Naive thymus-derived CD4-positive, alpha-beta T cell (primary cell): ENCODE measurements around the gene SLC38A2. TPM values are rescaled to one million over a fixed set of nuclear protein-coding genes. Genes with fewer than 3 reads are reported as not detected.

Experiments
- ATAC-seq: fragments of 150-1000 bp; cut with Tn5 transposase; 2 replicates; pipeline ENCODE4 v1.10.0; 2021; ENCODE audit warnings: mild to moderate bottlenecking, moderate library complexity
- CTCF ChIA-PET: fragments of 350-600 bp; sonication (Branson Sonifier 250); formaldehyde crosslinking; loops from one replicate; lab custom pipeline; 2021; ENCODE audit warnings: antibody characterized with exemption; lab: Charles Lee
- POLR2A ChIA-PET: fragments of 350-600 bp; sonication (Branson Sonifier 250); formaldehyde crosslinking; loops from one replicate; lab custom pipeline; 2021; ENCODE audit warnings: antibody characterized with exemption, inconsistent platforms; lab: Charles Lee
- DNase-seq, 9 donors: peaks; one replicate each; pipeline versions ENCODE4 v3.0.0 to v3.0.0-alpha.2; 2020 to 2022; ENCODE audit warnings: mixed read lengths in 1 of 9
- H3K27ac ChIP-seq: one replicate; pipeline ENCODE4 v1.7.0; 2013; ENCODE audit warnings: mild to moderate bottlenecking, low read depth, low read length, moderate library complexity
- H3K27me3 ChIP-seq, 2 donors: one replicate each; pipeline ENCODE4 v1.7.0; 2013; ENCODE audit warnings: low read length in 2 of 2, mild to moderate bottlenecking in 2 of 2, moderate library complexity in 2 of 2; ENCODE audit not compliant: control insufficient read depth in 2 of 2, insufficient read depth in 2 of 2
- H3K36me3 ChIP-seq, 3 experiments: 1 replicate in 2 of 3; 2 replicates in 1 of 3; pipeline ENCODE4 v1.7.0; 2013; ENCODE audit warnings: low read length in 3 of 3, mild to moderate bottlenecking in 3 of 3, moderate library complexity in 1 of 3; ENCODE audit not compliant: insufficient read depth in 3 of 3, control insufficient read depth in 2 of 3
- H3K4me1 ChIP-seq, 2 donors: one replicate each; pipeline ENCODE4 v1.7.0; 2013; ENCODE audit warnings: low read length in 2 of 2, mild to moderate bottlenecking in 2 of 2, moderate library complexity in 1 of 2; ENCODE audit not compliant: control insufficient read depth in 2 of 2, insufficient read depth in 2 of 2
- H3K4me3 ChIP-seq: 2 replicates; pipeline ENCODE4 v1.7.0; 2013; ENCODE audit warnings: mild to moderate bottlenecking, low read length
- H3K9me3 ChIP-seq, 3 experiments: 1 replicate in 2 of 3; 2 replicates in 1 of 3; pipeline ENCODE4 v1.7.0; 2013; ENCODE audit warnings: low read length in 3 of 3; ENCODE audit not compliant: control insufficient read depth in 2 of 3
- H3K27ac Mint-ChIP-seq, 9 donors: one replicate each; pipeline ENCODE4 v1.8.0; 2020 to 2022; ENCODE audit warnings: mixed read lengths in 9 of 9, mild to moderate bottlenecking in 8 of 9, moderate library complexity in 5 of 9, inconsistent platforms in 2 of 9
- H3K27me3 Mint-ChIP-seq, 5 donors: one replicate each; pipeline ENCODE4 v1.8.0; 2021 to 2022; ENCODE audit warnings: mixed read lengths in 5 of 5, mild to moderate bottlenecking in 1 of 5
- H3K36me3 Mint-ChIP-seq, 5 donors: one replicate each; pipeline ENCODE4 v1.8.0; 2020 to 2022; ENCODE audit warnings: mixed read lengths in 5 of 5, mild to moderate bottlenecking in 3 of 5, inconsistent platforms in 1 of 5
- H3K4me1 Mint-ChIP-seq, 7 donors: one replicate each; pipeline ENCODE4 v1.8.0; 2020 to 2022; ENCODE audit warnings: mixed read lengths in 7 of 7, mild to moderate bottlenecking in 3 of 7, inconsistent platforms in 1 of 7
- H3K4me3 Mint-ChIP-seq, 10 donors: one replicate each; pipeline ENCODE4 v1.8.0; 2020 to 2022; ENCODE audit warnings: mild to moderate bottlenecking in 10 of 10, mixed read lengths in 10 of 10, moderate library complexity in 6 of 10, inconsistent platforms in 2 of 10
- H3K9me3 Mint-ChIP-seq, 11 donors: one replicate each; pipeline ENCODE4 v1.8.0; 2020 to 2022; ENCODE audit warnings: mixed read lengths in 11 of 11, mild to moderate bottlenecking in 4 of 11, inconsistent platforms in 1 of 11, moderate library complexity in 1 of 11
- intact Hi-C, 2 donors: fragments of 100-400 bp; cut with micrococcal nuclease; formaldehyde crosslinking; loops; one replicate each; pipeline ENCODE4 v1.15.1; 2023
- polyA plus RNA-seq, 2 donors: library from polyadenylated mRNA; unstranded; fragments of 300-500 nt; fragmentation: Illumina TruSeq; gene quantifications; one replicate each; pipeline ENCODE4 v1.2.3, GENCODE V29; 2021
- total RNA-seq, 6 experiments: library from RNA in 5 of 6; stranded (reverse) in 5 of 6; gene quantifications; 1 replicate in 5 of 6; 2 replicates in 1 of 6; pipeline ENCODE4 v1.2.3 and lab custom pipeline; 2021 to 2026

SLC38A2 gene
- total and polyA plus RNA-seq, 7 experiments from 2014 or later = 61.5 to 269 (median 172) TPM

- Mint-ChIP-seq H3K27me3 (no peaks in the 10 kb centered on the region), H3K4me1 (peaks cover 32 to 67% (median 55%) of the 10 kb centered on the region in 7 donors), H3K27ac (peak overlapping the region; percentile 33 to 83 (median 73)), H3K36me3 (peaks cover 19 to 73% (median 52%) of the 10 kb centered on the region in 5 donors), H3K9me3 (no peaks in the 10 kb centered on the region), H3K4me3 (peak overlapping the region in 3 of 10 donors; percentile 4 to 62 (median 17))
- intact Hi-C loops = loop anchor here (1.0 kb wide), 2 partner anchors 8 to 10 kb away; no protein-coding TSS in a partner anchor
- H3K9me3 ChIP-seq = no peaks in the 10 kb centered on the region
- no peak for DNase-seq
- H3K4me3 ChIP-seq = no peak overlapping the region
- H3K27ac ChIP-seq = peak overlapping the region; percentile 28
- peaks cover 5 to 17% of the 10 kb centered on the region in 2 donors for H3K4me1 ChIP-seq
- H3K36me3 ChIP-seq = peaks cover 30 to 74% (median 62%) of the 10 kb centered on the region in 3 experiments
- H3K27me3 ChIP-seq = no peaks in the 10 kb centered on the region
- ATAC-seq = no peak
- ChIA-PET POLR2A (interaction anchor here (0.9 to 3.3 kb wide), 2 partner anchors 10 to 22 kb away, joined by 3 to 28 read pairs; partner anchors contain the start of gene SLC38A2), CTCF (no interaction called here)
These were observed 10.9 kb downstream of the SLC38A2 start for GRCh38 chr12:46361667-46362034.

DNA sequence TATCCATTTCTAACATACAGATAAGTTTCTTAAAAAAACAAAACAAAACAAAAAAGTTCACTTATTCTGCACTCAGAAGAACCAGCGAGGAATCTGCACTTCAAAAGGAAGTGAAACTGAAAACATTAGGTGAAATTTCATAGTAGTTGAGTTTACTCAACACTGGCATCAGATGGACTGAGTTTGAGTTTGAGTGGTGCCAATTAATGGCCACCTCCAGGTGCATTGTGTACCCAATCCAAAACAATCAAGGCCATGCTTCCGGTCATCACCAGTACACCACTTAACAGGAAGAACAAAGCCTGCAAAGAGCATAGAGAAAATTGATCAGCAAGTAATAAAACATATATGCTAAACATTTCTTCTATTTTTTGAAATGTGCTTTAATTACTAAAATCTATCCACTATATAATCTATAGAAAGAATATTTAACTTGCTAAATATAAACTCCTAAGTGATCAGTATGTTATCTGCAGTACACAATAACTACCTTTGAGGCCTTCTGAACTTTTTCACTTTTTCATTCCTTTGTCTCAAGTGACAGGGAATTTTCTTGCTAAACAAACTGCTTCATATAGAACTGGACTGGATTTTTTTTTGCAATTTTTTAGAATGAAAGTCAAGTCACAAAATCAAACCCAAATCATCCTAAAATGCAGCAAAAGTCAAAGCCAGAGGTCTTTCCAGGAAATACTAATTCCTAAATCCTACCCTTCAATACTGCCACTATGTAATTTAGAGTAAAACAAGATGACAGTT, 11.5 kb downstream of the SLC38A2 start:
- H3K36me3 Mint-ChIP-seq = peaks cover 19 to 73% (median 52%) of the 10 kb centered on the region in 5 donors
- POLR2A ChIA-PET = interaction anchor here (0.9 kb wide), 1 partner anchor 23 kb away, joined by 3 read pairs; no protein-coding TSS in a partner anchor
- Histone ChIP-seq H3K27me3 (no peaks in the 10 kb centered on the region), H3K4me1 (peaks cover 5 to 13% of the 10 kb centered on the region in 2 donors), H3K27ac (peak overlapping the region; percentile 28), H3K4me3 (no peak overlapping the region), H3K9me3 (no peaks in the 10 kb centered on the region), H3K36me3 (peaks cover 25 to 68% (median 59%) of the 10 kb centered on the region in 3 experiments)
- CTCF ChIA-PET = no interaction called here
- peak overlapping the region in 6 of 10 donors; percentile 4 to 62 (median 46) for H3K4me3 Mint-ChIP-seq
- peaks cover 31 to 62% (median 53%) of the 10 kb centered on the region in 7 donors for H3K4me1 Mint-ChIP-seq
- peak overlapping the region; percentile 59 to 84 (median 78) for H3K27ac Mint-ChIP-seq
- no peaks in the 10 kb centered on the region for H3K9me3 Mint-ChIP-seq
- no peaks in the 10 kb centered on the region for H3K27me3 Mint-ChIP-seq
- intact Hi-C loops = loop anchor here (1.0 kb wide), 2 partner anchors 8 to 10 kb away; no protein-coding TSS in a partner anchor
- DNase-seq = no peak
- ATAC-seq = no peak

DNA sequence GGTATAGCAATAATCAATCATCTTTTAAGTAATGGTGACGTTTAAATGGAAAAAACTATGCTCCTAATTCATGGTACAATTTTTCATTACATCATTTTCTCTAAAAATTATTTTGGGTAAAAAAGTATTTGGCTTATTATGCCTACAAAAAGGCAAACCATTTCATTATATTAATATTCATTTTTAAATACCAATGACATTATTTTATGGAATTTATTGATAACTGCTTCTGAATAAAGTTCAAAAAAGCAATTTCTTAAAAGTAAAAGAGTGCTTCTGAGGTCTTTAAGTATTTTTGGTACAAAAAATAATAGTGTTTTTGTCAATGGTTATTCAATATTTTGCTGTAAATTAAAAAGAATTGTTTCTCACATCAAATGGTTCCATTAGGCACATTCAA, 12.2 kb downstream of the SLC38A2 start:
- intact Hi-C loops = no loop called here
- peaks cover 25 to 58% (median 46%) of the 10 kb centered on the region in 7 donors for H3K4me1 Mint-ChIP-seq
- no peaks in the 10 kb centered on the region for H3K9me3 Mint-ChIP-seq
- Histone ChIP-seq H3K27ac (no peak overlapping the region), H3K9me3 (no peaks in the 10 kb centered on the region), H3K27me3 (no peaks in the 10 kb centered on the region), H3K36me3 (peaks cover 18 to 62% (median 53%) of the 10 kb centered on the region in 3 experiments), H3K4me3 (no peak overlapping the region), H3K4me1 (peaks cover 0 to 6% of the 10 kb centered on the region in 2 donors)
- peak overlapping the region in 6 of 9 donors; percentile 59 to 83 (median 80) for H3K27ac Mint-ChIP-seq
- no peaks in the 10 kb centered on the region for H3K27me3 Mint-ChIP-seq
- H3K36me3 Mint-ChIP-seq = peaks cover 19 to 66% (median 52%) of the 10 kb centered on the region in 5 donors
- ChIA-PET POLR2A (no interaction called here), CTCF (no interaction called here)
- ATAC-seq = no peak
- no peak overlapping the region for H3K4me3 Mint-ChIP-seq
- no peak for DNase-seq

GRCh38 chr12:46359667-46360280, 12.8 kb downstream of the SLC38A2 start:
- no peak overlapping the region for H3K4me3 Mint-ChIP-seq
- intact Hi-C loops = no loop called here
- H3K27ac ChIP-seq = no peak overlapping the region
- H3K36me3 Mint-ChIP-seq = peaks cover 19 to 60% (median 46%) of the 10 kb centered on the region in 5 donors
- H3K36me3 ChIP-seq = peaks cover 16 to 56% (median 47%) of the 10 kb centered on the region in 3 experiments
- peaks cover 0 to 4% of the 10 kb centered on the region in 2 donors for H3K4me1 ChIP-seq
- H3K27ac Mint-ChIP-seq = peak overlapping the region in 3 of 9 donors; percentile 30 to 72 (median 36)
- no peak for ATAC-seq
- H3K4me1 Mint-ChIP-seq = peaks cover 25 to 56% (median 42%) of the 10 kb centered on the region in 7 donors
- ChIA-PET CTCF (no interaction called here), POLR2A (interaction anchor here (1.3 kb wide), 1 partner anchor 10 kb away, joined by 8 read pairs; no protein-coding TSS in a partner anchor)
- no peaks in the 10 kb centered on the region for H3K27me3 Mint-ChIP-seq
- H3K9me3 Mint-ChIP-seq = no peaks in the 10 kb centered on the region
- H3K27me3 ChIP-seq = no peaks in the 10 kb centered on the region
- H3K9me3 ChIP-seq = no peaks in the 10 kb centered on the region
- DNase-seq = no peak
- H3K4me3 ChIP-seq = no peak overlapping the region

DNA sequence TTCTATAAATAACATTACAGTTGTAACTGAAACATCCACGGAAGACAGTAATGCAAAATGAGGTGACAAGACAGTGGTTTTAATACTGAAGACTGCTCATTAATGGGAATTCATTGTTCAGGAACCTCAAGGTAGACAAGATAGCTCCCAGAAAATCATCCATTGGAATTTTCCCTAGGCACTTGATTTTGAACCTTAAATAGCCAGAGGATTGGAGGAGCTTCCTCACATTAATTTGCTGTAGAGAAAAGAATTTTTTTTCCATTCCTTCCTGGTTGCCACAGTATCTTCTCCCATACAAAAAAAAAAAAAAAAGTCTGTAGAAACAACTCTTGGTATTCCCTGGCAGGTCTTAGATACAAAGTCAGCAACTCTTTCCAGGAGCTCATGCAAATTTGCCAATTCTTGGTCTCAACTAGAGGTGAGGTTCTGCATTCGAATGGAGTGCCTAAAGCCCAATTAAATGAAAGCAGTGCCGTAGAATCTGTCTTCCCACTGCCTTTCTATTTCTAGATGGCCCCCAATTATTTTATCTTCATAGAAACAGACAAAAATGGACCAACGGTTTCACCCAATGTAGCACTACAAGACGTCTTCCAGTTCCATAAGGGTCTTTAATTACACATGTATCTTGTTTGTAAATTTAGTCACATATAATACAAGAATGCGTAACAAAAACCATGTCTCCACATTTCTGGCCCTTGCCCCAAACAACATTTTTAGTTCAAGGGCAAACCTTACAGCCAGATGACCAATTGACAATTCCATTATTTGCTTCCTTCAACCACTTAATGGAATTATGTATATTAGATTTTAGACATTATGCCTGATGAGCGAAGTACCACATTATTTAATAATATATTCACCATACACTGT, 13.5 kb downstream of the SLC38A2 start:
- no peak for DNase-seq
- no peak for ATAC-seq
- Histone ChIP-seq H3K27me3 (no peaks in the 10 kb centered on the region), H3K4me3 (no peak overlapping the region), H3K27ac (no peak overlapping the region), H3K9me3 (no peaks in the 10 kb centered on the region), H3K4me1 (peaks cover 0 to 4% of the 10 kb centered on the region in 2 donors), H3K36me3 (peaks cover 10 to 50% (median 41%) of the 10 kb centered on the region in 3 experiments)
- ChIA-PET POLR2A (interaction anchor here (0.7 to 1.3 kb wide), 2 partner anchors 11 to 165 kb away, joined by 4 to 8 read pairs; no protein-coding TSS in a partner anchor), CTCF (no interaction called here)
- H3K27ac Mint-ChIP-seq = peak overlapping the region in 1 of 9 donors; percentile 55
- intact Hi-C loops = no loop called here
- H3K9me3 Mint-ChIP-seq = no peaks in the 10 kb centered on the region
- H3K36me3 Mint-ChIP-seq = peaks cover 19 to 55% (median 43%) of the 10 kb centered on the region in 5 donors
- H3K4me1 Mint-ChIP-seq = peaks cover 25 to 60% (median 44%) of the 10 kb centered on the region in 7 donors
- no peak overlapping the region for H3K4me3 Mint-ChIP-seq
- H3K27me3 Mint-ChIP-seq = no peaks in the 10 kb centered on the region

DNA sequence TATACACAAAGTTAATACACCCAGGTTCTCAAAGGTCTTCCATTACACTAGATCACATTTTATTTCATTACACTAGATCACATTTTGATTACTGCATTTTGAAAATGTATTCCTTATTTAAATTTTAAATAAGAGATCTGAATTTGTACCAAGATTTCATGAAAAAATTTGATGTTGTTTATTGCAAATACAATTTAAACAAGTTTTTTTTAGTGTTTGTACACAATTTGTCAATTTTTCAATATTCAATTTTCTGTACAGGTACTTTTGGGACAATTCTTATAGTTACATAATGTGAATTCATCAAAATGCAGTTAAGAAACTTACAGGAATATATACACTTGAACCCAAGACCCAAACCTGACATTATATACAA, 14.3 kb downstream of the SLC38A2 start:
- intact Hi-C loops = no loop called here
- Histone ChIP-seq H3K4me3 (no peak overlapping the region), H3K9me3 (no peaks in the 10 kb centered on the region), H3K36me3 (peaks cover 7 to 43% (median 34%) of the 10 kb centered on the region in 3 experiments), H3K27ac (no peak overlapping the region), H3K4me1 (peaks cover 0 to 4% of the 10 kb centered on the region in 2 donors), H3K27me3 (no peaks in the 10 kb centered on the region)
- peaks cover 22 to 60% (median 39%) of the 10 kb centered on the region in 7 donors for H3K4me1 Mint-ChIP-seq
- no peaks in the 10 kb centered on the region for H3K9me3 Mint-ChIP-seq
- POLR2A ChIA-PET = interaction anchor here (2.1 kb wide), 1 partner anchor 8 kb away, joined by 9 read pairs; no protein-coding TSS in a partner anchor
- no peak for DNase-seq
- no peaks in the 10 kb centered on the region for H3K27me3 Mint-ChIP-seq
- no peak for ATAC-seq
- H3K27ac Mint-ChIP-seq = peak overlapping the region in 3 of 9 donors; percentile 2 to 82 (median 29)
- H3K36me3 Mint-ChIP-seq = peaks cover 18 to 48% (median 37%) of the 10 kb centered on the region in 5 donors
- no peak overlapping the region for H3K4me3 Mint-ChIP-seq
- CTCF ChIA-PET = no interaction called here
